Central memory CD8-positive, alpha-beta T cell (primary cell): ENCODE data around the gene PRKACG.

Experiments
- ATAC-seq: fragments of 150-1000 bp; cut with Tn5 transposase; replicated peaks from 2 replicates; pipeline ENCODE4 v1.10.0; 2022; ENCODE audit warnings: mild to moderate bottlenecking, moderate FRiP score, moderate number of reproducible peaks; ENCODE audit not compliant: poor library complexity, severe bottlenecking; ENCODE audit errors: extremely low read depth
- DNase-seq, 2 donors: peaks; one replicate each; pipeline ENCODE4 v3.0.0; 2021; ENCODE audit warnings: low spot score in 2 of 2
- H3K27ac Mint-ChIP-seq: one replicate; pipeline ENCODE4 v1.8.0; 2022; ENCODE audit warnings: low read depth, mild to moderate bottlenecking, moderate library complexity, mixed read lengths
- H3K27me3 Mint-ChIP-seq: one replicate; pipeline ENCODE4 v1.8.0; 2022; ENCODE audit warnings: mixed read lengths
- H3K36me3 Mint-ChIP-seq: one replicate; pipeline ENCODE4 v1.8.0; 2022; ENCODE audit warnings: mild to moderate bottlenecking, moderate library complexity, mixed read lengths; ENCODE audit not compliant: insufficient read depth
- H3K4me1 Mint-ChIP-seq: one replicate; pipeline ENCODE4 v1.8.0; 2022; ENCODE audit warnings: mixed read lengths
- H3K4me3 Mint-ChIP-seq: one replicate; pipeline ENCODE4 v1.8.0; 2022; ENCODE audit warnings: mild to moderate bottlenecking, moderate library complexity, mixed read lengths
- H3K9me3 Mint-ChIP-seq: one replicate; pipeline ENCODE4 v1.8.0; 2022; ENCODE audit warnings: mixed read lengths

PRKACG gene

GRCh38 chr9:69036799-69037198 is 22.9 kb upstream of the PRKACG start:
- no peak for ATAC-seq
- Mint-ChIP-seq H3K4me3 (peak overlapping the region; percentile 95), H3K4me1 (peaks cover 17% of the 10 kb centered on the region), H3K36me3 (peaks cover 4% of the 10 kb centered on the region), H3K27ac (peak overlapping the region; percentile 85), H3K27me3 (no peaks in the 10 kb centered on the region), H3K9me3 (no peaks in the 10 kb centered on the region)
- DNase-seq, result no peak

- DNase-seq, result no peak
- ATAC-seq, result peak; percentile 22
- Mint-ChIP-seq H3K27ac (peak overlapping the region; percentile 85), H3K27me3 (no peaks in the 10 kb centered on the region), H3K36me3 (peaks cover 4% of the 10 kb centered on the region), H3K4me1 (peaks cover 16% of the 10 kb centered on the region), H3K4me3 (peak overlapping the region; percentile 95), H3K9me3 (no peaks in the 10 kb centered on the region)
Measured at GRCh38 chr9:69036309-69036708, 22.4 kb upstream of the PRKACG start.

- peak; percentile 85 for ATAC-seq
- Mint-ChIP-seq H3K36me3 (peaks cover 4% of the 10 kb centered on the region), H3K27ac (peak within 1 kb of the TSS; percentile 85), H3K4me3 (peak within 1 kb of the TSS; percentile 95), H3K27me3 (no peaks in the 10 kb centered on the region), H3K4me1 (peaks cover 10% of the 10 kb centered on the region), H3K9me3 (no peaks in the 10 kb centered on the region)
- DNase-seq, result peak; percentile 71 to 72
Measured at GRCh38 chr9:69035438-69036308, 21.8 kb upstream of the PRKACG start, which contains the start of gene FXN. FXN (plus strand) TSS chr9:69035752; CDS start chr9:69035783, 31 bp downstream.

- Mint-ChIP-seq H3K36me3 (peaks cover 4% of the 10 kb centered on the region), H3K27ac (no peak overlapping the region)
Measured at GRCh38 chr9:69034071-69034470, 20.2 kb upstream of the PRKACG start.

GRCh38 chr9:69030851-69031645 is 17.1 kb upstream of the PRKACG start:
- Mint-ChIP-seq H3K4me3 (no peak overlapping the region), H3K9me3 (no peaks in the 10 kb centered on the region), H3K36me3 (peaks cover 2% of the 10 kb centered on the region), H3K27me3 (no peaks in the 10 kb centered on the region), H3K4me1 (peaks cover 1% of the 10 kb centered on the region), H3K27ac (no peak overlapping the region)
- no peak for DNase-seq
- ATAC-seq, result no peak

More at GRCh38 chr9:69034071-69034470, 20.2 kb upstream of the PRKACG start:
- Mint-ChIP-seq H3K27me3 (no peaks in the 10 kb centered on the region), H3K4me1 (peaks cover 10% of the 10 kb centered on the region), H3K4me3 (no peak overlapping the region), H3K9me3 (no peaks in the 10 kb centered on the region)
- no peak for ATAC-seq
- DNase-seq, result no peak

GRCh38 chr9:69029535-69029934 is 15.6 kb upstream of the PRKACG start:
- no peak overlapping the region for H3K4me3 Mint-ChIP-seq
- no peaks in the 10 kb centered on the region for H3K9me3 Mint-ChIP-seq
- no peaks in the 10 kb centered on the region for H3K4me1 Mint-ChIP-seq
- ATAC-seq (no peak), DNase-seq (no peak)
- no peaks in the 10 kb centered on the region for H3K36me3 Mint-ChIP-seq
- no peak overlapping the region for H3K27ac Mint-ChIP-seq
- H3K27me3 Mint-ChIP-seq, result no peaks in the 10 kb centered on the region

GRCh38 chr9:69028754-69029153 is 14.8 kb upstream of the PRKACG start:
- peaks cover under 1% of the 10 kb centered on the region for H3K27me3 Mint-ChIP-seq
- H3K4me3 Mint-ChIP-seq, result no peak overlapping the region
- DNase-seq (no peak), ATAC-seq (peak; percentile 54)
- no peaks in the 10 kb centered on the region for H3K4me1 Mint-ChIP-seq
- H3K36me3 Mint-ChIP-seq, result no peaks in the 10 kb centered on the region
- H3K27ac Mint-ChIP-seq, result no peak overlapping the region
- H3K9me3 Mint-ChIP-seq, result no peaks in the 10 kb centered on the region

- Mint-ChIP-seq H3K36me3 (no peaks in the 10 kb centered on the region), H3K27ac (no peak overlapping the region), H3K27me3 (peaks cover 9% of the 10 kb centered on the region), H3K9me3 (no peaks in the 10 kb centered on the region), H3K4me1 (no peaks in the 10 kb centered on the region), H3K4me3 (no peak overlapping the region)
- ATAC-seq (peak; percentile 55), DNase-seq (no peak)
Measured at GRCh38 chr9:69027355-69028097, 13.6 kb upstream of the PRKACG start.

- Mint-ChIP-seq H3K27ac (no peak overlapping the region), H3K36me3 (no peaks in the 10 kb centered on the region), H3K27me3 (peaks cover 9% of the 10 kb centered on the region), H3K9me3 (no peaks in the 10 kb centered on the region), H3K4me1 (peaks cover 14% of the 10 kb centered on the region), H3K4me3 (no peak overlapping the region)
- DNase-seq, result no peak
- ATAC-seq, result no peak
Measured at GRCh38 chr9:69023650-69024049, 9.7 kb upstream of the PRKACG start.

- Mint-ChIP-seq H3K36me3 (no peaks in the 10 kb centered on the region), H3K4me1 (peaks cover 14% of the 10 kb centered on the region), H3K9me3 (no peaks in the 10 kb centered on the region), H3K27ac (peak overlapping the region; percentile 2), H3K4me3 (no peak overlapping the region), H3K27me3 (peaks cover 9% of the 10 kb centered on the region)
- ATAC-seq, result no peak
- DNase-seq, result no peak
Measured at GRCh38 chr9:69020301-69021145, 6.6 kb upstream of the PRKACG start.

GRCh38 chr9:69019808-69020207 is 5.9 kb upstream of the PRKACG start:
- peaks cover 9% of the 10 kb centered on the region for H3K27me3 Mint-ChIP-seq
- DNase-seq (no peak), ATAC-seq (peak; percentile 95)
- no peak overlapping the region for H3K4me3 Mint-ChIP-seq
- H3K4me1 Mint-ChIP-seq, result peaks cover 14% of the 10 kb centered on the region
- H3K27ac Mint-ChIP-seq, result peak overlapping the region; percentile 2
- no peaks in the 10 kb centered on the region for H3K36me3 Mint-ChIP-seq
- no peaks in the 10 kb centered on the region for H3K9me3 Mint-ChIP-seq
